Measurements from ENCODE around the gene PLEK. TPM values are rescaled to one million over a fixed set of nuclear protein-coding genes. Genes with fewer than 3 reads are reported as not detected.

Gene PLEK
- total RNA-seq, 1 experiment from 2014 or later = 0.13 TPM

- no peaks in the 10 kb centered on the region for H3K36me3 ChIP-seq (ENCODE audit: control insufficient read depth, insufficient read depth, low read length)
- H3K27ac ChIP-seq (ENCODE audit: low read length) = no peak overlapping the region
- no peaks in the 10 kb centered on the region for H3K9me3 ChIP-seq (ENCODE audit: control insufficient read depth, insufficient read depth, low read depth, low read length)
- ChIA-PET POLR2A (no interaction called here), CTCF (interaction anchor here (0.5 kb wide), 1 partner anchor 120 kb away, joined by 3 read pairs; no protein-coding TSS in a partner anchor)
- ATAC-seq (no peak), DNase-seq (ENCODE audit: low read depth, low spot score) (no peak)
- in situ Hi-C loops (cut with HindIII; ENCODE audit: low pct_unique_long_range_greater_than_20kb, low sequenced_read_pairs) = no loop called here
- no TSS peak for BruUV-seq (replicated peaks)
- TF ChIP-seq CTCF (IDR thresholded peaks at IDR 0.05) = no peak
- TF ChIP-seq SIN3A (IDR thresholded peaks at IDR 0.05; ENCODE audit: borderline replicate concordance, insufficient read depth, low read depth, low read length) = no peak
- no peak for TF ChIP-seq TCF7L2 (IDR thresholded peaks at IDR 0.05; ENCODE audit: low read depth, low read length)
- no peak for TF ChIP-seq REST (IDR thresholded peaks at IDR 0.05; ENCODE audit: insufficient read depth in 1 of 2, low read depth in 2 of 2, low read length in 1 of 2)
- no peak for TF ChIP-seq POLR2AphosphoS5 (IDR thresholded peaks at IDR 0.05; ENCODE audit: low read depth, low read length)
- no peaks in the 10 kb centered on the region for H3K4me1 ChIP-seq (ENCODE audit: control insufficient read depth, insufficient read depth, low read length)
- intact Hi-C loops (cut with micrococcal nuclease; ENCODE audit: unreplicated experiment) = no loop called here
- H3K27me3 ChIP-seq (ENCODE audit: control insufficient read depth, insufficient read depth, low read length) = no peaks in the 10 kb centered on the region
- H3K4me3 ChIP-seq (ENCODE audit: low read depth in 2 of 2, low read length in 2 of 2) = no peak overlapping the region
These were observed 3.7 kb downstream of the PLEK start for GRCh38 chr2:68368654-68369336.

- no TSS peak for BruUV-seq (replicated peaks)
- H3K9me3 ChIP-seq (ENCODE audit: control insufficient read depth, insufficient read depth, low read depth, low read length) = no peaks in the 10 kb centered on the region
- H3K27ac ChIP-seq (ENCODE audit: low read length) = no peak overlapping the region
- no peaks in the 10 kb centered on the region for H3K36me3 ChIP-seq (ENCODE audit: control insufficient read depth, insufficient read depth, low read length)
- no peaks in the 10 kb centered on the region for H3K27me3 ChIP-seq (ENCODE audit: control insufficient read depth, insufficient read depth, low read length)
- no peak overlapping the region for H3K4me3 ChIP-seq (ENCODE audit: low read depth in 2 of 2, low read length in 2 of 2)
- ChIA-PET POLR2A (no interaction called here), CTCF (interaction anchor here (0.5 kb wide), 1 partner anchor 120 kb away, joined by 3 read pairs; no protein-coding TSS in a partner anchor)
- in situ Hi-C loops (cut with HindIII; ENCODE audit: low pct_unique_long_range_greater_than_20kb, low sequenced_read_pairs) = no loop called here
- DNase-seq (ENCODE audit: low read depth, low spot score) = no peak
- no peaks in the 10 kb centered on the region for H3K4me1 ChIP-seq (ENCODE audit: control insufficient read depth, insufficient read depth, low read length)
- ATAC-seq = no peak
- intact Hi-C loops (cut with micrococcal nuclease; ENCODE audit: unreplicated experiment) = no loop called here
- no peak for TF ChIP-seq CTCF (IDR thresholded peaks at IDR 0.05)
- TF ChIP-seq POLR2AphosphoS5 (IDR thresholded peaks at IDR 0.05; ENCODE audit: low read depth, low read length) = no peak
- TF ChIP-seq TCF7L2 (IDR thresholded peaks at IDR 0.05; ENCODE audit: low read depth, low read length) = no peak
- TF ChIP-seq SIN3A (IDR thresholded peaks at IDR 0.05; ENCODE audit: borderline replicate concordance, insufficient read depth, low read depth, low read length) = no peak
- TF ChIP-seq REST (IDR thresholded peaks at IDR 0.05; ENCODE audit: insufficient read depth in 1 of 2, low read depth in 2 of 2, low read length in 1 of 2) = no peak
These were observed 4.3 kb downstream of the PLEK start for GRCh38 chr2:68369337-68369734.
